CD4-positive, alpha-beta T cell treated with Interferon gamma for 1 hour (primary cell): ENCODE measurements around the gene SIRPD.
"Not testable (repeated sequence)": the region's sequence is repeated elsewhere in the genome, so short reads cannot be mapped to it uniquely, and the experiment has no call there.

Experiments
- DNase-seq: peaks from one replicate; pipeline ENCODE4 v3.0.0-alpha.2; 2020

The SIRPD gene

GRCh38 chr20:1536893-1537730 is 20.4 kb downstream of the SIRPD start:
- DNase-seq, result no peak

GRCh38 chr20:1535420-1536175 is 21.9 kb downstream of the SIRPD start:
- DNase-seq, result peak; percentile 47

GRCh38 chr20:1534526-1534925 is 23.0 kb downstream of the SIRPD start:
- DNase-seq, result no peak

- no peak for DNase-seq
Measured at GRCh38 chr20:1533059-1533458, 24.4 kb downstream of the SIRPD start.

- DNase-seq, result no peak
Measured at GRCh38 chr20:1528811-1529210, 28.7 kb downstream of the SIRPD start.

GRCh38 chr20:1527923-1528322 is 29.6 kb downstream of the SIRPD start:
- DNase-seq, result no peak

GRCh38 chr20:1526896-1527295 is 30.6 kb downstream of the SIRPD start:
- no peak for DNase-seq

- no peak for DNase-seq
Measured at GRCh38 chr20:1526310-1526709, 31.2 kb downstream of the SIRPD start.

- no peak for DNase-seq
Measured at GRCh38 chr20:1524004-1524403, 33.5 kb downstream of the SIRPD start.

GRCh38 chr20:1517010-1517409 is 40.5 kb downstream of the SIRPD start:
- no peak for DNase-seq

GRCh38 chr20:1513801-1514200 is 43.7 kb downstream of the SIRPD start:
- DNase-seq, result no peak

GRCh38 chr20:1509237-1509636 is 48.3 kb downstream of the SIRPD start:
- peak; percentile 35 for DNase-seq

GRCh38 chr20:1508574-1508973 is 48.9 kb downstream of the SIRPD start:
- DNase-seq, result no peak

- DNase-seq, result no peak
Measured at GRCh38 chr20:1507276-1507675, 50.2 kb downstream of the SIRPD start.

GRCh38 chr20:1505871-1506270 is 51.6 kb downstream of the SIRPD start:
- DNase-seq, result no peak

- DNase-seq, result no peak
Measured at GRCh38 chr20:1505361-1505760, 52.1 kb downstream of the SIRPD start.

- peak; percentile 83 for DNase-seq
Measured at GRCh38 chr20:1503564-1504227, 53.8 kb downstream of the SIRPD start.

- no peak for DNase-seq
Measured at GRCh38 chr20:1500496-1500895, 57.0 kb downstream of the SIRPD start.

GRCh38 chr20:1499528-1500420 is 57.7 kb downstream of the SIRPD start:
- no peak for DNase-seq

- not testable (repeated sequence) for DNase-seq
Measured at GRCh38 chr20:1497371-1497770, 60.1 kb downstream of the SIRPD start.

GRCh38 chr20:1496930-1497329 is 60.6 kb downstream of the SIRPD start:
- no peak for DNase-seq

GRCh38 chr20:1494436-1494835 is 63.1 kb downstream of the SIRPD start:
- DNase-seq, result no peak

- no peak for DNase-seq
Measured at GRCh38 chr20:1493536-1493935, 64.0 kb downstream of the SIRPD start.
